Loucy (cell line): ENCODE data around the gene ZFPM1.

Experiments
- EZH2phosphoT487 ChIP-seq: fragments of 200-600 bp; IDR thresholded peaks from 2 replicates; pipeline ENCODE4 v1.6.1; 2018; ENCODE audit warnings: antibody characterized with exemption, mild to moderate bottlenecking, moderate library complexity, borderline replicate concordance
- TF ChIP-seq, protein P1 (sequence below): fragments of 200-600 bp; sonication (generic); conservative IDR thresholded peaks from 2 replicates; pipeline ENCODE4 v1.5.1; 2014; ENCODE audit warnings: mild to moderate bottlenecking, antibody characterized with exemption, low read length

GRCh38 chr16:88418869-88419268, 34.2 kb upstream of the ZFPM1 start:
- TF ChIP-seq, protein P1, sequence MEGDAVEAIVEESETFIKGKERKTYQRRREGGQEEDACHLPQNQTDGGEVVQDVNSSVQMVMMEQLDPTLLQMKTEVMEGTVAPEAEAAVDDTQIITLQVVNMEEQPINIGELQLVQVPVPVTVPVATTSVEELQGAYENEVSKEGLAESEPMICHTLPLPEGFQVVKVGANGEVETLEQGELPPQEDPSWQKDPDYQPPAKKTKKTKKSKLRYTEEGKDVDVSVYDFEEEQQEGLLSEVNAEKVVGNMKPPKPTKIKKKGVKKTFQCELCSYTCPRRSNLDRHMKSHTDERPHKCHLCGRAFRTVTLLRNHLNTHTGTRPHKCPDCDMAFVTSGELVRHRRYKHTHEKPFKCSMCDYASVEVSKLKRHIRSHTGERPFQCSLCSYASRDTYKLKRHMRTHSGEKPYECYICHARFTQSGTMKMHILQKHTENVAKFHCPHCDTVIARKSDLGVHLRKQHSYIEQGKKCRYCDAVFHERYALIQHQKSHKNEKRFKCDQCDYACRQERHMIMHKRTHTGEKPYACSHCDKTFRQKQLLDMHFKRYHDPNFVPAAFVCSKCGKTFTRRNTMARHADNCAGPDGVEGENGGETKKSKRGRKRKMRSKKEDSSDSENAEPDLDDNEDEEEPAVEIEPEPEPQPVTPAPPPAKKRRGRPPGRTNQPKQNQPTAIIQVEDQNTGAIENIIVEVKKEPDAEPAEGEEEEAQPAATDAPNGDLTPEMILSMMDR = no peak
- TF ChIP-seq EZH2phosphoT487 = no peak
